Cardiac muscle cell (in vitro differentiated cells and primary cell): ENCODE measurements around the gene SCGB1C2. TPM values are rescaled to one million over a fixed set of nuclear protein-coding genes. Genes with fewer than 3 reads are reported as not detected.

Experiments used
- DNase-seq, 2 donors: peaks; one replicate each; pipeline versions ENCODE4 v3.0.0 to v3.0.0-alpha.2; 2010 to 2017; ENCODE audit warnings: low read depth in 1 of 2, low spot score in 1 of 2
- H3K27ac ChIP-seq: fragments of 200-600 bp; sonication (generic); 2 replicates; pipeline ENCODE4 v1.5.1; 2016
- H3K27me3 ChIP-seq: fragments of 200-600 bp; sonication (generic); 2 replicates; pipeline ENCODE4 v1.6.0; 2016; ENCODE audit warnings: control low read depth
- H3K36me3 ChIP-seq: fragments of 200-600 bp; sonication (generic); 2 replicates; pipeline ENCODE4 v1.5.1; 2016; ENCODE audit warnings: control low read depth
- H3K4me1 ChIP-seq: fragments of 200-600 bp; sonication (generic); 2 replicates; pipeline ENCODE4 v1.8.1; 2017; ENCODE audit warnings: low read depth, mild to moderate bottlenecking, mixed run types
- H3K4me3 ChIP-seq: fragments of 200-600 bp; sonication (generic); 2 replicates; pipeline ENCODE4 v1.5.1; 2016; ENCODE audit warnings: mild to moderate bottlenecking
- H3K9me3 ChIP-seq: fragments of 200-600 bp; sonication (generic); 2 replicates; pipeline ENCODE4 v1.5.1; 2017; ENCODE audit warnings: low read depth, mild to moderate bottlenecking, control low read depth
- CTCF ChIP-seq: IDR thresholded peaks from 2 replicates; pipeline ENCODE4 v1.5.1; 2012; ENCODE audit warnings: low read depth, mild to moderate bottlenecking, low read length
- polyA plus RNA-seq: library from polyadenylated mRNA; unstranded; fragments of >200 nt; fragmentation: Nextera tagmentation; extraction: Ambion mirVana; gene quantifications from 2 replicates; pipeline ENCODE4 v1.2.1, GENCODE V29; 2016
- total RNA-seq: library from RNA; depleted of rRNA; stranded (reverse); fragments of >200 nt; gene quantifications from 2 replicates; pipeline ENCODE4 v1.2.3, GENCODE V29; 2016

The SCGB1C2 gene
- total and polyA plus RNA-seq, 2 experiments from 2014 or later, result not detected

GRCh38 chr17:187130-187529 is 49.8 kb downstream of the SCGB1C2 start:
- no peaks in the 10 kb centered on the region for H3K36me3 ChIP-seq
- no peak for DNase-seq
- no peak for TF ChIP-seq CTCF
- peaks cover 30% of the 10 kb centered on the region for H3K27me3 ChIP-seq
- no peaks in the 10 kb centered on the region for H3K9me3 ChIP-seq
- no peaks in the 10 kb centered on the region for H3K4me1 ChIP-seq
- H3K4me3 ChIP-seq, result no peak overlapping the region
- no peak overlapping the region for H3K27ac ChIP-seq

Other genes with a start within 250 kb of the SCGB1C2 start
- gene DOC2B, start 44.1 kb downstream of the SCGB1C2 start, total RNA-seq, result 0.35 and 1.6 TPM in 2 replicates
- 0.21 and 0.85 TPM in 2 replicates for gene DOC2B, start 44.1 kb downstream of the SCGB1C2 start, polyA plus RNA-seq
- gene RPH3AL, start 215.2 kb downstream of the SCGB1C2 start, total RNA-seq, result 24.0 and 39.0 TPM in 2 replicates
- 13.8 and 22.0 TPM in 2 replicates for gene RPH3AL, start 215.2 kb downstream of the SCGB1C2 start, polyA plus RNA-seq